Right ventricle myocardium inferior (tissue), 1 donor: ENCODE results near the gene MRC1. TPM values are rescaled to one million over a fixed set of nuclear protein-coding genes. Genes with fewer than 3 reads are reported as not detected.

ENCODE experiments used
- ATAC-seq: fragments of 200-7000 bp; cut with Tn5 transposase; one replicate; pipeline ENCODE4 v1.9.1; 2020; ENCODE audit warnings: mild to moderate bottlenecking, moderate library complexity
- DNase-seq: peaks from one replicate; pipeline ENCODE4 v3.0.0; 2021; ENCODE audit errors: missing footprints
- intact Hi-C: fragments of 100-400 bp; cut with DNase I; formaldehyde crosslinking; loops from one replicate; pipeline ENCODE4 v1.11.0; 2022
- total RNA-seq: library from RNA; stranded (reverse); fragmentation: NEBNext Ultra II Directional; extraction: Animal tissue kit (Norgen Biotek cat#: 25700); gene quantifications from one replicate; pipeline ENCODE4 v1.2.1, GENCODE V29; 2021
- donor health status: DM: no; HTN: yes; CAD: no; lungs with severe emphysema.

MRC1 gene
- total RNA-seq, 1 donor from 2014 or later = 38.3 TPM

GRCh38 chr10:17873946-17874345 is 64.8 kb downstream of the MRC1 start:
- no peak for ATAC-seq
- intact Hi-C loops = no loop called here
- DNase-seq = no peak

- no peak for DNase-seq
- intact Hi-C loops = no loop called here
- ATAC-seq = no peak
Measured at GRCh38 chr10:17877121-17877520, 68.0 kb downstream of the MRC1 start.

GRCh38 chr10:17878896-17879295 is 69.7 kb downstream of the MRC1 start:
- ATAC-seq (no peak), DNase-seq (no peak)
- intact Hi-C loops = no loop called here

GRCh38 chr10:17880601-17881000 is 71.5 kb downstream of the MRC1 start:
- no peak for DNase-seq
- ATAC-seq = no peak
- intact Hi-C loops = no loop called here

- intact Hi-C loops = no loop called here
- DNase-seq (no peak), ATAC-seq (no peak)
Measured at GRCh38 chr10:17882557-17882956, 73.4 kb downstream of the MRC1 start.

- intact Hi-C loops = no loop called here
- no peak for ATAC-seq
- no peak for DNase-seq
Measured at GRCh38 chr10:17883621-17884020, 74.5 kb downstream of the MRC1 start.

GRCh38 chr10:17888189-17888588 is 79.0 kb downstream of the MRC1 start:
- intact Hi-C loops = no loop called here
- ATAC-seq = no peak
- DNase-seq = no peak

- no peak for ATAC-seq
- intact Hi-C loops = no loop called here
- DNase-seq = no peak
Measured at GRCh38 chr10:17891435-17891834, 82.3 kb downstream of the MRC1 start.

GRCh38 chr10:17904564-17904963 is 95.4 kb downstream of the MRC1 start:
- DNase-seq = no peak
- intact Hi-C loops = no loop called here
- ATAC-seq = no peak

- ATAC-seq = no peak
- DNase-seq = no peak
- intact Hi-C loops = no loop called here
Measured at GRCh38 chr10:17905491-17905890, 96.3 kb downstream of the MRC1 start.

- DNase-seq = no peak
- no peak for ATAC-seq
- intact Hi-C loops = no loop called here
Measured at GRCh38 chr10:17906002-17906401, 96.9 kb downstream of the MRC1 start.

GRCh38 chr10:17907641-17908040 is 98.5 kb downstream of the MRC1 start:
- intact Hi-C loops = no loop called here

GRCh38 chr10:17910125-17910789 is 101.1 kb downstream of the MRC1 start:
- DNase-seq (no peak), ATAC-seq (no peak)
- intact Hi-C loops = loop anchor here (2.0 to 5.0 kb wide), 4 partner anchors 192 to 402 kb away; partner anchors contain the start of gene CACNB2

More at GRCh38 chr10:17907641-17908040, 98.5 kb downstream of the MRC1 start:
- ATAC-seq (no peak), DNase-seq (no peak)

GRCh38 chr10:17912754-17913153 is 103.6 kb downstream of the MRC1 start:
- peak; percentile 55 for ATAC-seq
- DNase-seq = no peak
- intact Hi-C loops = loop anchor here (5.0 kb wide), 2 partner anchors 190 to 400 kb away; no protein-coding TSS in a partner anchor

GRCh38 chr10:17913604-17914003 is 104.5 kb downstream of the MRC1 start:
- DNase-seq (no peak), ATAC-seq (peak; percentile 40)
- intact Hi-C loops = loop anchor here (5.0 kb wide), 2 partner anchors 189 to 399 kb away; no protein-coding TSS in a partner anchor

GRCh38 chr10:17914169-17915045 is 105.3 kb downstream of the MRC1 start:
- DNase-seq = no peak
- ATAC-seq = peak; percentile 14
- intact Hi-C loops = loop anchor here (5.0 kb wide), 2 partner anchors 188 to 398 kb away; no protein-coding TSS in a partner anchor

- ATAC-seq (no peak), DNase-seq (no peak)
- intact Hi-C loops = no loop called here
Measured at GRCh38 chr10:17915181-17915580, 106.0 kb downstream of the MRC1 start.

GRCh38 chr10:17918187-17918903 is 109.2 kb downstream of the MRC1 start:
- intact Hi-C loops = no loop called here
- ATAC-seq (no peak), DNase-seq (no peak)

GRCh38 chr10:17921378-17921777 is 112.2 kb downstream of the MRC1 start:
- ATAC-seq (no peak), DNase-seq (no peak)
- intact Hi-C loops = no loop called here
